ENCODE data around the gene VWCE. TPM values are rescaled to one million over a fixed set of nuclear protein-coding genes. Genes with fewer than 3 reads are reported as not detected.
"Not testable (repeated sequence)": the region's sequence is repeated elsewhere in the genome, so short reads cannot be mapped to it uniquely, and the experiment has no call there.

Gene VWCE
- total RNA-seq, 4 donors from 2014 or later: 0.85 to 1.2 TPM; not detected in 2

DNA sequence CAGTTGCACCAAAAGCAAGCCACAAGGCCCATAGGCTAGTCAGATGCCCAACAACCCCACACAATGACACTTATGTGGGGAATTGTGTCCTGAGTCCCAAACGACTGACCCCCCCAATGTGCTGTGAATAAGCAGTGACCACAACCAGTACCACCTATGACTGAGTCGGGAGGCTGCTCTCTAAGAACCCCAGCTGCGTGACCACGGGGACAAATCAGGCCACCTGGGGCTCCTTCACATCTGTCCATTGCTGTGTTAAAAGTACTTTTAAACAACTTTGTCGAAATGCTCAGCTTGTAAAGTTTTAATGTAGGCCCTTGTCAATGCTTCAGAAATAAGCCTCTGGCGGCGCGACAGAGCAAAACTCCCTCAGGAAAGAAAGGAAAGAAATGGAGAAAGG is 54.8 kb downstream of the VWCE start:
- not testable (repeated sequence) for DNase-seq, H3K27me3 ChIP-seq, H3K4me3 ChIP-seq, H3K36me3 ChIP-seq, H3K4me1 ChIP-seq, H3K27ac ChIP-seq, H3K9me3 ChIP-seq

GRCh38 chr11:61237130-61237529 is 58.0 kb downstream of the VWCE start:
- not testable (repeated sequence) for H3K9me3 ChIP-seq, H3K4me3 ChIP-seq, H3K27ac ChIP-seq, H3K4me1 ChIP-seq, DNase-seq, H3K36me3 ChIP-seq, H3K27me3 ChIP-seq

GRCh38 chr11:61232548-61233145 is 62.5 kb downstream of the VWCE start:
- not testable (repeated sequence) for H3K9me3 ChIP-seq, H3K4me1 ChIP-seq, H3K36me3 ChIP-seq, DNase-seq, H3K27me3 ChIP-seq, H3K4me3 ChIP-seq, H3K27ac ChIP-seq

- H3K27me3 ChIP-seq, H3K9me3 ChIP-seq, H3K27ac ChIP-seq, H3K4me1 ChIP-seq, H3K4me3 ChIP-seq, DNase-seq, H3K36me3 ChIP-seq: not testable (repeated sequence)
Measured at GRCh38 chr11:61231585-61231984, 63.5 kb downstream of the VWCE start.

DNA sequence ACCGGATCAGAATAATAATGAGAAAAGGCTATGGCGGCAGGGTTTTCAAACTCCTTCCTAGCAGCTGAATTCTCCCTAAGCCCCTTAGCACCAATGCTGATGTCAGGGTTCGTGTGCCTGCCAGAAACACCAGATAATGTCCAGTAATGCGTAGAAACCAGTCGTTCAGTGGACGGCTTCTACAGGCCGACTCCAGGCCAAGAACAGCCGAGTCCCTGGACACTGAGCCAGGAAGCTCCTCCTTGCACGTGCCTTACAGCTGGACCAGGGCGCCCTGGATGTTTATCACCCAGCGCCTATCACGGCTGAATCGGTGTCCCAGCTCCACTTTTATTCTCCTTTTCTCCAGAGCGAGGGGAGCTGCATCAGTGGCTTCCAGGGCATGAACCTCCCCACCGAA is 64.1 kb downstream of the VWCE start:
- not testable (repeated sequence) for H3K4me1 ChIP-seq, H3K36me3 ChIP-seq, H3K27ac ChIP-seq, H3K4me3 ChIP-seq, H3K9me3 ChIP-seq, DNase-seq, H3K27me3 ChIP-seq

GRCh38 chr11:61229458-61229857 is 65.7 kb downstream of the VWCE start:
- not testable (repeated sequence) for H3K27ac ChIP-seq, H3K9me3 ChIP-seq, H3K4me1 ChIP-seq, DNase-seq, H3K4me3 ChIP-seq, H3K27me3 ChIP-seq, H3K36me3 ChIP-seq

DNA sequence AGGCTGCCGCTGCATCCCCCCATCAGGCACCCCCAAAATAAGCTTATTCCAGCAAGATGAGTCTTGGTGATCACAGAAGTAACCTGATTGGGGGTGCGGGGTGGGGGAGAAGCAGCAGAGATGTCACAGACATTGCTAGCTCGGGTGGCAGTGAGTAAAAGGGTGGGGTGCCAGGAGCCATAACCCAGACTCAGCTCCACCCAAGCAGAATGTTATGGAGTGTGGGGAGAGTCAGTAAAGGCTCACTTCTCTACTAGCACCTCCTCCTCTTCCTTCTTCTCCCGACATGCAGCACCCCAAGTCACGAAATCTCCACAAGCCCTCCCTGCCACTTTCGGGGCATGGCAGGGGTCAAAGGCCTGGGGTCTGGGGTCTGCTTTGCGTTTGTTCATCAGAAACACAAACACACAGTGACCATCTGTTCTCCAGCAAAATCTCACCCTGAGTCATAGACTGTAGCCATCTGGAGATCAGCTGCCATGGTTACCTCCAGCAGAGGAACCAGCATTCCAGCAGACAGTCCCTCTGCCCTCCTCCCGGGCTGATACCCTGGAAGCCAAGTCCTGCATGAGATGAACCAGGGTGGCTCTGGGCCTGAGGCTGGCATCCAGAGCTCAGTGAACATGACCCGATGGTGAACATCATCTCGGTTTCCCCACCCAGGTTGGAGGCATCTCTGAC is 68.5 kb downstream of the VWCE start:
- H3K4me1 ChIP-seq, DNase-seq, H3K36me3 ChIP-seq, H3K27me3 ChIP-seq, H3K4me3 ChIP-seq, H3K27ac ChIP-seq, H3K9me3 ChIP-seq: not testable (repeated sequence)

- not testable (repeated sequence) for H3K4me3 ChIP-seq, H3K36me3 ChIP-seq, H3K27ac ChIP-seq, DNase-seq, H3K4me1 ChIP-seq, H3K27me3 ChIP-seq, H3K9me3 ChIP-seq
Measured at GRCh38 chr11:61222692-61223091, 72.4 kb downstream of the VWCE start.

DNA sequence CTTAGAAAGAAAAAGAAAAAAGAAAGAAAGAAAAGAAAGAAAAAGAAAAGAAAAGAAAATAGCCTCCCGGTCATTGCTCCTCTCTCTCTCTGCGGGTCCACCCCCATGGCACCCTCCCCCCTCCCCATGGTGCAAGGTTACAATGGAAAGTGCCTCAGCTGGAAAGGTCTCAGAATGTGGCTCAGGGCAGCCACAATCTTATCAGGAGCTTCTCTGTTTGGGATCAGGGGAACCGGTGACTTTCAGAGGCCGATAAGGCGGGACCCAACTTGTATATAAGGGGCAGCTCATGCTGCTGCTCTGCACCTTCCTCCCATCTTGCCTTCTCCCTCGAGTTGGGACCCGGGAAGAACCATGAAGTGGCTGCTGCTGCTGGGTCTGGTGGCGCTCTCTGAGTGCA is 73.1 kb downstream of the VWCE start, which contains the start of gene PGA4:
TSS of gene PGA4 (plus strand) at position 301 of the 400 bp plus-strand sequence. CDS start at position 355, 54 bp downstream.
- H3K36me3 ChIP-seq, H3K27ac ChIP-seq, H3K27me3 ChIP-seq, H3K4me3 ChIP-seq, H3K9me3 ChIP-seq, DNase-seq, H3K4me1 ChIP-seq: not testable (repeated sequence)

- H3K4me3 ChIP-seq, H3K27me3 ChIP-seq, DNase-seq, H3K9me3 ChIP-seq, H3K27ac ChIP-seq, H3K36me3 ChIP-seq, H3K4me1 ChIP-seq: not testable (repeated sequence)
Measured at GRCh38 chr11:61219016-61219415, 76.1 kb downstream of the VWCE start.

- not testable (repeated sequence) for DNase-seq, H3K36me3 ChIP-seq, H3K4me3 ChIP-seq, H3K27ac ChIP-seq, H3K4me1 ChIP-seq, H3K9me3 ChIP-seq, H3K27me3 ChIP-seq
Measured at GRCh38 chr11:61218306-61218705, 76.8 kb downstream of the VWCE start.

GRCh38 chr11:61213711-61214324 is 81.3 kb downstream of the VWCE start:
- H3K4me1 ChIP-seq, DNase-seq, H3K4me3 ChIP-seq, H3K36me3 ChIP-seq, H3K27ac ChIP-seq, H3K27me3 ChIP-seq, H3K9me3 ChIP-seq: not testable (repeated sequence)

GRCh38 chr11:61212202-61212601 is 82.9 kb downstream of the VWCE start:
- not testable (repeated sequence) for H3K4me3 ChIP-seq, H3K36me3 ChIP-seq, H3K27ac ChIP-seq, H3K9me3 ChIP-seq, H3K4me1 ChIP-seq, H3K27me3 ChIP-seq, DNase-seq

GRCh38 chr11:61211327-61211952 is 83.7 kb downstream of the VWCE start:
- H3K4me1 ChIP-seq, DNase-seq, H3K9me3 ChIP-seq, H3K4me3 ChIP-seq, H3K27ac ChIP-seq, H3K36me3 ChIP-seq, H3K27me3 ChIP-seq: not testable (repeated sequence)

DNA sequence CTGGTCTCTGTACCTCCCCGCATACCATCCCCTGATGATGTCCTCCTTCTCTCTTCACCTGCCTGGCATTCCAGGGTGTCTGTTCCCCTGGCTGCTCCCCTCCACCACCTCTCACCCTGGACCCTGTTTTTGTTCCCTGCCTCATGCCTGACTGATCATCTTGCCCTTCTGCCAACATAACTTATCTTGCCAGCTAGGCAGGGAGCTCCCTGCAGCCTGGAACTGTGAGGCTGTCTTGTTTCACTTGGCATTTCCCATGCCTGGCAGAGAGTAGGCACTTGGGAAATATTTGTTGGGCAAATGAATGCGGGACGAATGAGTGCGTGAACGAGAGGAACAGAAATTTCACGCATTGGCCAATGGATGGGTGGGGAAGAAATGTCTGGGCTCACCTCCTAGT is 84.5 kb downstream of the VWCE start:
- not testable (repeated sequence) for H3K9me3 ChIP-seq, H3K27ac ChIP-seq, H3K4me1 ChIP-seq, H3K27me3 ChIP-seq, DNase-seq, H3K4me3 ChIP-seq, H3K36me3 ChIP-seq
